C4-2B (cell line): ENCODE measurements around the gene THAP11.

Source experiments
- H3K27ac ChIP-seq: fragments of 450-650 bp; 2 replicates; pipeline ENCODE4 v1.5.1; 2017
- ZFX ChIP-seq: fragments of 450-650 bp; IDR thresholded peaks from 2 replicates; pipeline ENCODE4 v1.6.1; 2017
- TF ChIP-seq, protein P1 (sequence below): fragments of 450-650 bp; conservative IDR thresholded peaks from 2 replicates; pipeline ENCODE4 v1.5.1; 2017; ENCODE audit warnings: mild to moderate bottlenecking

Gene THAP11

DNA sequence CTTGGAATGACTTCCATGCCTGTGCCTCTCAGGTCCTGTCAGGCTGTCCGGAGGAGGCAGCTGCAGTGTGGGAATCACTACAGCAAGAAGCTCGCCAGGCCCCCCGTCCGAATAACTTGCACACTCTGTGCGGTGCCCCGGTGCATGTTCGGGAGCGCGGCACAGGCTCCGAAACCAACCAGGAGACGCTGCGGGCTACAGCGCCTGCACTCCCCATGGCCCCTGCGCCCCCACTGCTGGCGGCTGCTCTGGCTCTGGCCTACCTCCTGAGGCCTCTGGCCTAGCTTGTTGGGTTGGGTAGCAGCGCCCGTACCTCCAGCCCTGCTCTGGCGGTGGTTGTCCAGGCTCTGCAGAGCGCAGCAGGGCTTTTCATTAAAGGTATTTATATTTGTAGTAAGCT lies 43.9 kb downstream of the THAP11 start:
- TF ChIP-seq ZFX, result no peak
- TF ChIP-seq, protein P1, sequence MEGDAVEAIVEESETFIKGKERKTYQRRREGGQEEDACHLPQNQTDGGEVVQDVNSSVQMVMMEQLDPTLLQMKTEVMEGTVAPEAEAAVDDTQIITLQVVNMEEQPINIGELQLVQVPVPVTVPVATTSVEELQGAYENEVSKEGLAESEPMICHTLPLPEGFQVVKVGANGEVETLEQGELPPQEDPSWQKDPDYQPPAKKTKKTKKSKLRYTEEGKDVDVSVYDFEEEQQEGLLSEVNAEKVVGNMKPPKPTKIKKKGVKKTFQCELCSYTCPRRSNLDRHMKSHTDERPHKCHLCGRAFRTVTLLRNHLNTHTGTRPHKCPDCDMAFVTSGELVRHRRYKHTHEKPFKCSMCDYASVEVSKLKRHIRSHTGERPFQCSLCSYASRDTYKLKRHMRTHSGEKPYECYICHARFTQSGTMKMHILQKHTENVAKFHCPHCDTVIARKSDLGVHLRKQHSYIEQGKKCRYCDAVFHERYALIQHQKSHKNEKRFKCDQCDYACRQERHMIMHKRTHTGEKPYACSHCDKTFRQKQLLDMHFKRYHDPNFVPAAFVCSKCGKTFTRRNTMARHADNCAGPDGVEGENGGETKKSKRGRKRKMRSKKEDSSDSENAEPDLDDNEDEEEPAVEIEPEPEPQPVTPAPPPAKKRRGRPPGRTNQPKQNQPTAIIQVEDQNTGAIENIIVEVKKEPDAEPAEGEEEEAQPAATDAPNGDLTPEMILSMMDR, result no peak
- H3K27ac ChIP-seq, result peak overlapping the region; percentile 34; the same call in 1 of the 2 replicates

DNA sequence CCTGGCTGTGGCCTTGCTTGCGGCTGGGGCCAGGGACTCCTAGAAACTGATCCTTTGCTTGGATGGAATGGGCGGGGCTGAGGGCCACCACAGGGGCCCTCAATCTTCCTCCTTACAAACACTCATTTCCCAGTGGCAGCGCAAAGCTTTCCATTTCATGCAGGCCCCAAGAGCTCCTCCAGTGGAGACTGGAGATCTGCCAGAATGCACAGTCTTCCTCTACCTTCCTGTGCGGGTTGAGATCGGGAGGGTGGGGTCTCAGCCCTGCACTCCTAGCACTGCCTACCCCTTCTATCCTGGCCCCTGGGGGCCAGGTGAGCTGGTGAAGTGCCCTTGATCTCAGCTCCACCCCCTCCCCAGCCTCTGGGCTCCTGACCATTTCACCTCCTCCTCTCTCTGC lies 44.3 kb downstream of the THAP11 start:
- TF ChIP-seq, protein P1, result no peak
- TF ChIP-seq ZFX, result no peak
- no peak overlapping the region; the same call in 1 of the 2 replicates for H3K27ac ChIP-seq

DNA sequence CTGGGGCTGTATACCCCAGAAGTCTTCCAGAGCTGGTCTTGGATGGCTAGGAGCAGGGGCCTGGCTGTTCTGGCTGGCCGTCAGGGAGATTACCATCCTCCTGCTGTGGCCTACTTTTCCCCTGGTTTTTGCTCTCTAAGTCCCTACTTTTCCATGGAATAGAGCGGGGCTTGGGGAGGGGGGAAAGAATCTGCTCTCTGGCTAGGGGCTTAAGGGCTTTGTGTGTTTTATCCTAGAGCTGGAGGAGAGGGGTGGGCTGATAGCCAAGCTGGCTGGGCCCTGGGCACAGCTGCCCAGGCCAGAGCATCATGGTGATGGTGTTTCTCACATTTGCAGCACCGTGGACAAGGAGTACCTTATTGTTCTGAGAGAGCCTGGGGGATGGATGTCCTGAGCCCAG lies 46.2 kb downstream of the THAP11 start:
- H3K27ac ChIP-seq, result no peak overlapping the region
- no peak for TF ChIP-seq ZFX
- TF ChIP-seq, protein P1, result no peak

DNA sequence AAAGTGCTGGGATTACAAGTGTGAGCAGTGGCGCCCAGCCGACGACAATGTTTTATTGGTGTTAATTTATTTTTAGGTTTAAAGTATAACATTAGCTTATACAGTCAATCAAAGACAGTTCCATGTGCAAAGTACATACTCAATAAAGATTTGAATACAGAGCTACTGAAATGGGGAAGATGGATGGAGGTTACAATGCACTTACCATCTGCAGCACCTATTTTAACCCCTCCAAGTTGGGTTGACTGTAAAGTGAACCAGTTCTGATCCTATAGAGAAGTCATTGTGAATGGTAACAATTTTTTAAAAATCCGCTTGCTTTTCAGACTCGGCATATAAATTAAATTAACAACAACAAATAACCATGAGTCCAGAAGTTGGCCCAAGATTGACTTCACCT lies 50.3 kb downstream of the THAP11 start:
- 0 out of 2 replicates have a peak overlapping the region, but pooled peaks have one; percentile 15 for H3K27ac ChIP-seq
- TF ChIP-seq, protein P1, result no peak
- no peak for TF ChIP-seq ZFX

DNA sequence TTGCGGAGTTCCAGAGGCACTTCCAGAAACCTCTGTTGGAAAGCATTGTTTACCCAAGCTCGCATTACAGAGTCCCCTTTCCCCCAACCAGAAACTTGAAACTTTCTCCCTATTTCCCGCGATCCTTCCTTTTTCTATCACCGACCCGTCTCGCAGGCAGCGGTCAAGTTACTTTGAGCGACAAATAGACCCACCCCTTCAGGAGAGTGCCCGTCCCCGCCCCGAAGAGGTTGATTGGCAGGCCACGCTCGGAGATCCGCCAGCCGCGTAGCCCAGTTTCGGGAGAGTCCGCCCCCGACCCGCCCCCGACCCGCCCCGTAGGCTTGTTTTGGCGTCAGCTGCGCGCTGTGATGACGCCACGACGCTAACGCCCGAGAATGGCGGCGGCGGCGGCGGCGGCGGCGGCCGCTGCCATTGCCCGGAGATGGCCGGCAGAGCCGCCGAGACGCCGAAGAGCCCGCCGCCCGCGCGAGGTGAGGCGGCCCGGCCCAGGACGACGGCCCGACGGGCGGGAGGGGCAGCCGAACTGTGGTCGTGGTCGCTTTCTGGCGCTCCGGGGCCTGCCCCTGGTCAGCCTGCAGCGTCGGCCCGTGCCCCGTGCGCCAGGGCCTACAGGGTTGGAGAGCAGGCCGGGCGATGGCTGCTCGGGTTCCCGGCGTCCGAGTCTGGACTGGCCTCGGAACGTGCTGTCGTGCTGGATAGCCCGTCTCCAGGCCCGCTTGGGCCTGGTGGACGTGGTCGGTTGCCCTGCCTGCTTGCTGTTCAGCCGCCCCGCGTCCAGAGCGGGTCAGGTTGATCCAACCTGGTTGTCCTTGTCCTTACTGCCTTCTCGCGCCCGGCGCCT lies 51.0 kb downstream of the THAP11 start, which contains the start of gene PSKH1:
Gene PSKH1, plus strand, starts transcription at position 356 of the 844 bp plus-strand sequence. CDS start 15,496 bp downstream, outside the sequence.
- peak; percentile 98 for TF ChIP-seq ZFX
- TF ChIP-seq, protein P1, result no peak
- peak within 1 kb of the TSS; percentile 94 for H3K27ac ChIP-seq
